GM23248 (cell line): ENCODE results near the gene SLBP. TPM values are rescaled to one million over a fixed set of nuclear protein-coding genes. Genes with fewer than 3 reads are reported as not detected.

Experiments
- DNase-seq: peaks from one replicate; pipeline ENCODE4 v3.0.0-alpha.2; 2015
- H2AFZ ChIP-seq: fragments of 200-600 bp; sonication (generic); 2 replicates; pipeline ENCODE4 v1.6.1; 2016; ENCODE audit warnings: antibody characterized with exemption
- H3F3A ChIP-seq: fragments of 200-600 bp; sonication (generic); 2 replicates; pipeline ENCODE4 v1.6.1; 2016; ENCODE audit warnings: mild to moderate bottlenecking, antibody characterized with exemption, mixed run types; ENCODE audit not compliant: insufficient read depth
- H3K27ac ChIP-seq: fragments of 200-600 bp; sonication (generic); 2 replicates; pipeline ENCODE4 v1.5.1; 2016; ENCODE audit warnings: mild to moderate bottlenecking
- H3K27me3 ChIP-seq: fragments of 200-600 bp; sonication (generic); replicated peaks from 2 replicates; pipeline ENCODE4 v1.6.1; 2016; ENCODE audit warnings: mild to moderate bottlenecking; ENCODE audit not compliant: insufficient read depth
- H3K36me3 ChIP-seq: fragments of 200-600 bp; sonication (generic); 2 replicates; pipeline ENCODE4 v1.6.1; 2016; ENCODE audit warnings: low read depth, mild to moderate bottlenecking
- H3K4me1 ChIP-seq: fragments of 200-600 bp; sonication (generic); 2 replicates; pipeline ENCODE4 v1.6.1; 2016; ENCODE audit warnings: mild to moderate bottlenecking; ENCODE audit not compliant: insufficient read depth
- H3K4me2 ChIP-seq: fragments of 200-600 bp; sonication (generic); one replicate; pipeline ENCODE4 v1.6.1; 2016; ENCODE audit warnings: mild to moderate bottlenecking; ENCODE audit not compliant: unreplicated experiment
- H3K4me3 ChIP-seq: fragments of 200-600 bp; sonication (generic); 2 replicates; pipeline ENCODE4 v1.5.1; 2016; ENCODE audit warnings: mild to moderate bottlenecking
- H3K79me2 ChIP-seq: fragments of 200-600 bp; sonication (generic); 2 replicates; pipeline ENCODE4 v1.6.1; 2016; ENCODE audit warnings: mild to moderate bottlenecking; ENCODE audit not compliant: insufficient read depth
- H3K9ac ChIP-seq: fragments of 200-600 bp; sonication (generic); 2 replicates; pipeline ENCODE4 v1.6.1; 2016; ENCODE audit warnings: mild to moderate bottlenecking
- H3K9me2 ChIP-seq: fragments of 200-600 bp; sonication (generic); 2 replicates; pipeline ENCODE4 v1.6.1; 2016; ENCODE audit warnings: mixed run types, mild to moderate bottlenecking, moderate library complexity; ENCODE audit not compliant: insufficient read depth
- H3K9me3 ChIP-seq: fragments of 200-600 bp; sonication (generic); one replicate; pipeline ENCODE4 v1.6.1; 2017; ENCODE audit warnings: low read depth
- H4K20me1 ChIP-seq: fragments of 200-600 bp; sonication (generic); 2 replicates; pipeline ENCODE4 v1.6.0; 2016; ENCODE audit not compliant: insufficient read depth
- EZH2 ChIP-seq: fragments of 200-600 bp; sonication (generic); IDR thresholded peaks from 2 replicates; pipeline ENCODE4 v1.6.1; 2018; ENCODE audit warnings: antibody characterized with exemption, mild to moderate bottlenecking; ENCODE audit not compliant: insufficient read depth, poor library complexity, severe bottlenecking
- EZH2phosphoT487 ChIP-seq: fragments of 200-600 bp; sonication (generic); IDR thresholded peaks from 2 replicates; pipeline ENCODE4 v1.6.1; 2018; ENCODE audit warnings: antibody characterized with exemption, moderate library complexity, mild to moderate bottlenecking, low read depth; ENCODE audit not compliant: insufficient read depth
- WGBS, 2 experiments: methylation state at CpG; one replicate each; pipeline ENCODE4 v1.1.6; 2015 to 2017; ENCODE audit warnings: low lambda C conversion rate in 2 of 2, low coverage in 1 of 2; ENCODE audit errors: missing lambda C conversion rate in 2 of 2; 5-methylcytosine and 5-hydroxymethylcytosine counted together
- in situ Hi-C: fragments of 300-500 bp; cut with MboI; formaldehyde crosslinking; loops from 2 replicates; pipeline ENCODE4 v1.15.0; 2020
- polyA plus RNA-seq: library from polyadenylated mRNA; unstranded; fragments of >200 nt; fragmentation: Nextera tagmentation; extraction: Ambion mirVana; gene quantifications from 2 replicates; pipeline ENCODE4 v1.2.1, GENCODE V29; 2016
- total RNA-seq: library from RNA; depleted of rRNA; stranded (reverse); fragments of >200 nt; shearing (Covaris generic); gene quantifications from 2 replicates; pipeline ENCODE4 v1.2.3, GENCODE V29; 2014

Gene SLBP
- total and polyA plus RNA-seq, 2 experiments from 2014 or later: 72.7 to 85.8 TPM

DNA sequence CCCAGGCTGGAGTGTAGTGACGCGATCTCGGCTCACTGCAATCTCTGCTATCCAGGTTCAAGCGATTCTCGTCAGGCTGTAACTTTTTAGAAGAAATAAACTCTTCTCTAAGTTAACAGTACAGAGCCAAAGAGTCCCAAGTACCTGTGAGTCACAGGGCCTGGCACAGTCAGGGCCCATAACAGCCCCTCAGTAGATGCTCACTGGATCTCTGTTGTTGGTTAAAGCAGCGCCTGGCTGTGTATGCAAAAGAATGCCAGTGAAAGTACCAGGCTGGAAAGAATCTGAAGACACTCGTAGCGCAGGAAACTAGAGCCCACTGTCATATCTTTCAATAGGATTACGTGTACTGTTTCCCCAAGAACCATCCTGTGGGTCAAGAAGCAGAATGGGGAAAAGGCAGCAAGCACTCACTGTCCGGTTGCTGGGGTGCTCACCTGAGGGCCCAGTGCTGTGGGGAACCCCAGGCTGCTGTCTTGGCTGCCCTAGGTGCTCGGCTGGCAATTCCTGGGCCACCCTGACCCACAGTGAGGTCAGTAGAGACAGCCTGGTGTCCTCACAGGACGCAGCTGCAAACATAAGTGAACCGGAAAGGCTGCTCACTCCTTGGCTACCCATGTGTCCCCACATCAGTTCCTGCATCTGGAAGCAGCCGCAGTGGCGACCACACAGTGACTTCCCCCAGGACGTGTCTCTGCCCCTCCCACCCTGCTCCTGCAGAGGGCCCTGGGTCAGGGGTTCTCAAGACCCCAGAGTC lies 3.1 kb upstream of the SLBP start:
- H2AFZ ChIP-seq: no peak overlapping the region
- H3K9me3 ChIP-seq: no peaks in the 10 kb centered on the region
- TF ChIP-seq EZH2 (no peak), EZH2phosphoT487 (no peak)
- H3K9ac ChIP-seq: no peak overlapping the region; the same call in 1 of the 2 replicates
- no peaks in the 10 kb centered on the region for H3K36me3 ChIP-seq
- no peaks in the 10 kb centered on the region for H3K27me3 ChIP-seq
- H3K4me2 ChIP-seq: no peak overlapping the region
- 64 to 66% methylated on average over 16 of the region's 16 CpGs for WGBS, 2 experiments
- H3F3A ChIP-seq: peaks cover 33% of the 10 kb centered on the region
- peak; percentile 50 for DNase-seq
- in situ Hi-C loops: no loop called here
- H3K9me2 ChIP-seq: no peaks in the 10 kb centered on the region
- H3K27ac ChIP-seq: 0 out of 2 replicates have a peak overlapping the region, but pooled peaks have one; percentile 19
- peaks cover 74% of the 10 kb centered on the region for H3K79me2 ChIP-seq
- H4K20me1 ChIP-seq: no peaks in the 10 kb centered on the region
- no peak overlapping the region for H3K4me3 ChIP-seq
- H3K4me1 ChIP-seq: peaks cover 22% of the 10 kb centered on the region

DNA sequence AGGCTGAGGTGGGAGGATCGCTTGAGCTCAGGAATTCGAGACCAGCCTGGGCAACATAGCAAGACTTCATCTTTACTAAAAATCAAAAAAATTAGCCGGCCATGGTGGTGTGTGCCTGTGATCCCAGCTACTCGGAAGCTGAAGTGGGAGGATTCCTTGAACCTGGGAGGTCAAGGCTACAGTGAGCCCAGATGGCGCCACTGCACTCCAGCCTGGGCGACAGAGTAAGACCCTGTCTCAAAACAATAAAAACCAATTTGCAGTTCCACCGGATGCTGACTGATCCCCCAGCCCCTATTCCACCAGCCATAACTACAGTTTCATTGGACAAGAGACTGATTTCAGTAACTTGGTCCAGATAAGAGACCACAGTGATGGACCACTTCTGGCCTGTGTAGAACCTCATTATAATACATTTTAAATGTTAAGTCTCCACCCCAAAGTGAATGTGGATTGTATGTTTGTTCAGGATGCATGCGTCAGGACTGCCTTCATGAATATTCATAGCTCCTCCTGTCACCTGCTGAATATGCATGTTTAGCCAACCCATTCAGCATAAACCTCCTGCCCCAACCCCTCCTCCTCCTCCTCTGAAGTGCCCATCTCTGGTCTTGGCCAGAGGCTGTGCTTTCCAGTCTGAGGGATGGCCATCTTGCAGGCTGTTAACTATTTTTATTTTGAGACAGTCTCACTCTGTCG lies 2.3 kb upstream of the SLBP start:
- peaks cover 37% of the 10 kb centered on the region for H3F3A ChIP-seq
- H3K79me2 ChIP-seq: peaks cover 74% of the 10 kb centered on the region
- no peaks in the 10 kb centered on the region for H3K36me3 ChIP-seq
- no peaks in the 10 kb centered on the region for H3K27me3 ChIP-seq
- H3K4me3 ChIP-seq: no peak overlapping the region
- in situ Hi-C loops: no loop called here
- no peak overlapping the region for H3K4me2 ChIP-seq
- H3K27ac ChIP-seq: 0 out of 2 replicates have a peak overlapping the region, but pooled peaks have one; percentile 19
- peaks cover 22% of the 10 kb centered on the region for H3K4me1 ChIP-seq
- DNase-seq: peak; percentile 31
- H3K9me2 ChIP-seq: no peaks in the 10 kb centered on the region
- no peaks in the 10 kb centered on the region for H3K9me3 ChIP-seq
- no peaks in the 10 kb centered on the region for H4K20me1 ChIP-seq
- peak overlapping the region; percentile 94; the same call in 1 of the 2 replicates for H3K9ac ChIP-seq
- WGBS, 2 experiments: 57 to 60% methylated on average over 9 of the region's 9 CpGs
- no peak overlapping the region for H2AFZ ChIP-seq
- TF ChIP-seq EZH2 (no peak), EZH2phosphoT487 (no peak)

DNA sequence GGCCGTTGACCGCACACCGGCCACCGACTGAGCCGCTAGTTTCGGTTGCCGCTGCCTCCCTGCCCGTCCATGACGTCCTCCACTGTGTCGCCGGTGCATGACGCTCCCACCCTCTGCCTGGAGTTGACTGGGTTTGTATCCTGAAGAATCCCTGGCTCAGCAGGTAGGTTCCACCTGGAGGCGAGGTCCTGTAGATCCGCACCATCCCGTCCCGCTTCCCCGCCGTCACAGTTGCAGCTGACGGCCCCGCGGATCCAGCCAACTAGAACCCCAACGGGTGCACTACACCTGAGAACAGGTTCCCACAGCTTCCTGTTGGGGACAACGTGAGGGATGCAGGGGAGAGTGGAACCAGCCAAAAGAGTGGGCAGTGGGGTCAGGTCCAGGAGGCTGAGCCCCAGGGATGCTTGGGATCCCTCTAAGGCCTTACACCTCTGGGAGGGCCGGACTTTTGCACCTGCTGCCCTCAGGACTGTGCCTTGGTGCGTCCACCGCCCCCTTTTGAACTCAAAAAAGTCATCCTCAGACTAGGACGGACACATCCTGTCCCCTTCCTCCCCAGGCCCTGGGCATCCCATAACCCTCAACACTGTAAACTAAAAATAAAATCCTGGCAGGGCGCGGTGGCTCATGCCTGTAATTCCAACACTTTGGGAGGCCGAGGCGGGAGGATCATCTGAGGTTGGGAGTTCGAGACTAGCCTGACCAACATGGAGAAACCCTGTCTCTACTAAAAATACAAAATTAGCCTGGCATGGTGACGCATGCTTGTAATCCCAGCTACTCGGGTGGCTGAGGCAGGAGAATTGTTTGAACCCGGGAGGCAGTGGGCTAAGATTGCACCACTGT lies 1.1 kb upstream of the SLBP start:
- peak overlapping the region; percentile 92 for H3K27ac ChIP-seq
- 25 to 31% methylated on average over 29 to 35 of the region's 35 CpGs for WGBS, 2 experiments
- H3K36me3 ChIP-seq: no peaks in the 10 kb centered on the region
- peak overlapping the region; percentile 94 for H3K9ac ChIP-seq
- peak overlapping the region; percentile 72 for H2AFZ ChIP-seq
- H3F3A ChIP-seq: peaks cover 37% of the 10 kb centered on the region
- 0 out of 2 replicates have a peak, but pooled peaks cover 5% of the 10 kb centered on the region for H4K20me1 ChIP-seq
- no peaks in the 10 kb centered on the region for H3K27me3 ChIP-seq
- peak overlapping the region; percentile 97 for H3K4me3 ChIP-seq
- H3K4me1 ChIP-seq: peaks cover 21% of the 10 kb centered on the region
- no peaks in the 10 kb centered on the region for H3K9me2 ChIP-seq
- TF ChIP-seq EZH2: no peak
- TF ChIP-seq EZH2phosphoT487: no peak
- H3K79me2 ChIP-seq: peaks cover 74% of the 10 kb centered on the region
- peak; percentile 21 for DNase-seq
- in situ Hi-C loops: no loop called here
- H3K4me2 ChIP-seq: peak overlapping the region; percentile 85
- no peaks in the 10 kb centered on the region for H3K9me3 ChIP-seq
